ENCODE results near the gene SLC4A1AP. TPM values are rescaled to one million over a fixed set of nuclear protein-coding genes. Genes with fewer than 3 reads are reported as not detected.
"Not testable (repeated sequence)": the region's sequence is repeated elsewhere in the genome, so short reads cannot be mapped to it uniquely, and the experiment has no call there.

The SLC4A1AP gene
- total and polyA plus RNA-seq, 4 donors, result 7.2 to 12.3 (median 9.5) TPM

- H3K27me3 ChIP-seq (ENCODE audit: control insufficient read depth in 4 of 4, insufficient read depth in 4 of 4, low read length in 3 of 4), result no peaks in the 10 kb centered on the region
- H3K27ac ChIP-seq (ENCODE audit: low read depth in 1 of 2, low read length in 2 of 2), result no peak overlapping the region
- TF ChIP-seq NR2F2 (IDR thresholded peaks at IDR 0.05), result no peak
- TF ChIP-seq RAD21 (IDR thresholded peaks at IDR 0.05), result no peak
- TF ChIP-seq EGR1 (IDR thresholded peaks at IDR 0.05; ENCODE audit: low read depth in 2 of 2), result no peak
- TF ChIP-seq ZBTB33 (IDR thresholded peaks at IDR 0.05), result no peak
- TF ChIP-seq FOXA1 (IDR thresholded peaks at IDR 0.05), result no peak
- no peak for TF ChIP-seq HNF4G (IDR thresholded peaks at IDR 0.05)
- TF ChIP-seq YY1 (IDR thresholded peaks at IDR 0.05), result no peak
- TF ChIP-seq SP1 (IDR thresholded peaks at IDR 0.05), result no peak
- H3K9ac ChIP-seq (ENCODE audit: low read depth in 1 of 2, low read length in 2 of 2), result no peak overlapping the region
- H3K9me3 ChIP-seq (ENCODE audit: control insufficient read depth in 4 of 4, low read length in 3 of 4), result no peaks in the 10 kb centered on the region
- H3K36me3 ChIP-seq (ENCODE audit: control insufficient read depth in 4 of 4, insufficient read depth in 3 of 4, low read depth in 1 of 4, low read length in 3 of 4), result peaks cover 3 to 33% (median 29%) of the 10 kb centered on the region in 4 donors
- no peak for DNase-seq (ENCODE audit: low spot score)
- WGBS, result 87% methylated on average over 2 of the region's 2 CpGs
- no peaks in the 10 kb centered on the region for H3K4me1 ChIP-seq (ENCODE audit: control insufficient read depth in 4 of 4, insufficient read depth in 4 of 4, low read length in 3 of 4)
- H3K4me3 ChIP-seq (ENCODE audit: low read depth in 1 of 3, low read length in 3 of 3), result no peak overlapping the region
These were observed 16.9 kb downstream of the SLC4A1AP start for GRCh38 chr2:27680571-27680970.

GRCh38 chr2:27681841-27682240 is 18.2 kb downstream of the SLC4A1AP start:
- TF ChIP-seq HNF4A (conservative IDR thresholded peaks at IDR 0.05) (peak; percentile 20 to 24), JUND (IDR thresholded peaks at IDR 0.05) (no peak)
- Histone ChIP-seq H3K4me3 (ENCODE audit: low read depth in 1 of 3, low read length in 3 of 3) (no peak overlapping the region), H3K36me3 (ENCODE audit: control insufficient read depth in 4 of 4, insufficient read depth in 3 of 4, low read depth in 1 of 4, low read length in 3 of 4) (peaks cover 2 to 33% (median 27%) of the 10 kb centered on the region in 4 donors), H3K9ac (ENCODE audit: low read depth in 1 of 2, low read length in 2 of 2) (no peak overlapping the region), H3K4me1 (ENCODE audit: control insufficient read depth in 4 of 4, insufficient read depth in 4 of 4, low read length in 3 of 4) (no peaks in the 10 kb centered on the region), H3K27me3 (ENCODE audit: control insufficient read depth in 4 of 4, insufficient read depth in 4 of 4, low read length in 3 of 4) (no peaks in the 10 kb centered on the region), H3K27ac (ENCODE audit: low read depth in 1 of 2, low read length in 2 of 2) (no peak overlapping the region), H3K9me3 (ENCODE audit: control insufficient read depth in 4 of 4, low read length in 3 of 4) (no peaks in the 10 kb centered on the region)
- WGBS, result 91% methylated on average over 1 of the region's 1 CpG
- DNase-seq (ENCODE audit: low spot score), result no peak

- not testable (repeated sequence) for H3K27me3 ChIP-seq (ENCODE audit: control insufficient read depth in 4 of 4, insufficient read depth in 4 of 4, low read length in 3 of 4); H3K4me1 ChIP-seq (ENCODE audit: control insufficient read depth in 4 of 4, insufficient read depth in 4 of 4, low read length in 3 of 4); H3K4me3 ChIP-seq (ENCODE audit: low read depth in 1 of 3, low read length in 3 of 3); DNase-seq (ENCODE audit: low spot score); H3K9me3 ChIP-seq (ENCODE audit: control insufficient read depth in 4 of 4, low read length in 3 of 4); H3K9ac ChIP-seq (ENCODE audit: low read depth in 1 of 2, low read length in 2 of 2); H3K27ac ChIP-seq (ENCODE audit: low read depth in 1 of 2, low read length in 2 of 2)
- H3K36me3 ChIP-seq (ENCODE audit: control insufficient read depth in 4 of 4, insufficient read depth in 3 of 4, low read depth in 1 of 4, low read length in 3 of 4), result peaks cover 2 to 34% (median 24%) of the 10 kb centered on the region in 4 donors
- 93% methylated on average over 7 of the region's 7 CpGs for WGBS
These were observed 18.7 kb downstream of the SLC4A1AP start for GRCh38 chr2:27682334-27682771.

GRCh38 chr2:27683390-27684071 is 19.8 kb downstream of the SLC4A1AP start:
- 36% methylated on average over 9 of the region's 9 CpGs for WGBS
- no peak overlapping the region for H3K9ac ChIP-seq (ENCODE audit: low read depth in 1 of 2, low read length in 2 of 2)
- no peak overlapping the region for H3K4me3 ChIP-seq (ENCODE audit: low read depth in 1 of 3, low read length in 3 of 3)
- H3K4me1 ChIP-seq (ENCODE audit: control insufficient read depth in 4 of 4, insufficient read depth in 4 of 4, low read length in 3 of 4), result no peaks in the 10 kb centered on the region
- no peak overlapping the region for H3K27ac ChIP-seq (ENCODE audit: low read depth in 1 of 2, low read length in 2 of 2)
- DNase-seq (ENCODE audit: low spot score), result peak; percentile 88
- peaks cover 4 to 35% (median 22%) of the 10 kb centered on the region in 4 donors for H3K36me3 ChIP-seq (ENCODE audit: control insufficient read depth in 4 of 4, insufficient read depth in 3 of 4, low read depth in 1 of 4, low read length in 3 of 4)
- no peaks in the 10 kb centered on the region for H3K27me3 ChIP-seq (ENCODE audit: control insufficient read depth in 4 of 4, insufficient read depth in 4 of 4, low read length in 3 of 4)
- H3K9me3 ChIP-seq (ENCODE audit: control insufficient read depth in 4 of 4, low read length in 3 of 4), result no peaks in the 10 kb centered on the region
- TF ChIP-seq FOXA2 (IDR thresholded peaks at IDR 0.05), result no peak
- TF ChIP-seq JUND (IDR thresholded peaks at IDR 0.05), result no peak
- TF ChIP-seq HNF4A (conservative IDR thresholded peaks at IDR 0.05), result no peak
- no peak for TF ChIP-seq MAX (IDR thresholded peaks at IDR 0.05)
- peak; percentile 12 for TF ChIP-seq ATF3 (IDR thresholded peaks at IDR 0.05)
- no peak for TF ChIP-seq HNF4G (IDR thresholded peaks at IDR 0.05)
- peak; percentile 9 for TF ChIP-seq NR2F2 (IDR thresholded peaks at IDR 0.05)
- TF ChIP-seq TAF1 (conservative IDR thresholded peaks at IDR 0.05), result no peak
- TF ChIP-seq SP1 (IDR thresholded peaks at IDR 0.05), result peak; percentile 22
- TF ChIP-seq YY1 (IDR thresholded peaks at IDR 0.05), result peak; percentile 15
- TF ChIP-seq GABPA (IDR thresholded peaks at IDR 0.05 in 1 of 2, conservative IDR thresholded peaks at IDR 0.05 in 1 of 2), result no peak
- no peak for TF ChIP-seq REST (IDR thresholded peaks at IDR 0.05)
- TF ChIP-seq FOXA1 (IDR thresholded peaks at IDR 0.05), result no peak
- TF ChIP-seq RAD21 (IDR thresholded peaks at IDR 0.05), result peak; percentile 89 to 91
